ENCODE results near the gene TBC1D5. TPM values are rescaled to one million over a fixed set of nuclear protein-coding genes. Genes with fewer than 3 reads are reported as not detected.
A peak's percentile ranks its signal among the peaks of the same experiment; 100 is the strongest.
"Not testable (repeated sequence)": the region's sequence is repeated elsewhere in the genome, so short reads cannot be mapped to it uniquely, and the experiment has no call there.

The TBC1D5 gene
- total RNA-seq, 1 experiment from 2014 or later: 181 TPM

DNA sequence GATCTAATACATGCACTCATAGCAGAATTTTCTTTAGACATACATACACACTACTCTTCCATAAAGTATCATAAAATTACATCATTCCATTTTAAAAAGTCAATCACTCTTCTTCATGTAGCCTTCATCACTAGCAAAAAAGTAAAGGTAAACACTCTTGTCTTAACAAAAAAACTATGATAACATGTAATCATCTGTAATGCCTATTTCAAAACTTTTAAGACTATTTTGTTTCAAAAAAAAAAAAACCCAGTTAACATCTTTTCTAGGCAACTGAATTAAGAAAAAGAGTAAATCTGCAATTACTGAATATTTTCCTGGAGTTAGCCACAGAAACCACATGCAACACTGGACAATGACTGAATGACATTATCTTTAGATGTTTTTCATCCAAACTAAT is 4.8 kb downstream of the TBC1D5 start:
- H3K36me3 ChIP-seq (ENCODE audit: insufficient read depth, low read length): peaks cover 18% of the 10 kb centered on the region
- H3K4me1 ChIP-seq (ENCODE audit: low read length): peaks cover 41% of the 10 kb centered on the region

DNA sequence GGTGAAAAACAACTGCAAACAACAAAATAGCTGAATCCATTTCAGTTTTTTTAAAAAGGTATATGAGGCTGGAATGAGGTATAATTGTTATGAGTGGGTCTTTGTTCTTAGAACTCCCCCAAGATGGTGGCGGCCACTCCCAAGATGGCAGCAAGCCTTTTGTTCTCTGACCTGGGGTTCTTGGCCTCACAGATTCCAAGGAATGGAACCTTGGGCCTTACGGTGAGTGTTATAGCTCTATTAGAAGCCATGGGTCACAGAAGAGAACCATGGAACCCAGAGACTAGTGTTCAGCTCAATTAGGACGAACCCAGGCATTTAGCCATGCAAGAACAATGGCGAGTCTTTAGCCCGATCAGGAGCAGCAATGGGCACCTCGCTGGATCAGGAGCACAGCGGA is 7.1 kb downstream of the TBC1D5 start:
- not testable (repeated sequence) for H3K27ac ChIP-seq (ENCODE audit: low read length); H3K9me3 ChIP-seq (ENCODE audit: low read length); H4K20me1 ChIP-seq (ENCODE audit: insufficient read depth, low read depth, low read length); H3K9me2 ChIP-seq (replicated peaks; ENCODE audit: insufficient read depth, low read length); H3K27me3 ChIP-seq (ENCODE audit: low read length); H3K4me2 ChIP-seq (ENCODE audit: low read depth, low read length, poor library complexity, severe bottlenecking); H3K9ac ChIP-seq (ENCODE audit: low read length); H3K4me3 ChIP-seq (ENCODE audit: low read length); DNase-seq; H2AFZ ChIP-seq (ENCODE audit: low read length)
- Histone ChIP-seq H3K4me1 (ENCODE audit: low read length) (peaks cover 33% of the 10 kb centered on the region), H3K36me3 (ENCODE audit: insufficient read depth, low read length) (peaks cover 26% of the 10 kb centered on the region), H3K79me2 (ENCODE audit: low read length) (peaks cover 97% of the 10 kb centered on the region)

More for the DNA sequence above, 4.8 kb downstream of the TBC1D5 start:
- H3K4me2 ChIP-seq (ENCODE audit: low read depth, low read length, poor library complexity, severe bottlenecking): peak overlapping the region; percentile 91
- peak overlapping the region; percentile 83 for H3K4me3 ChIP-seq (ENCODE audit: low read length)
- H3K9me2 ChIP-seq (replicated peaks; ENCODE audit: insufficient read depth, low read length): no peaks in the 10 kb centered on the region
- DNase-seq: no peak
- peaks cover 93% of the 10 kb centered on the region for H3K79me2 ChIP-seq (ENCODE audit: low read length)
- H3K27me3 ChIP-seq (ENCODE audit: low read length): no peaks in the 10 kb centered on the region
- H3K9ac ChIP-seq (ENCODE audit: low read length): peak overlapping the region; percentile 89
- peak overlapping the region; percentile 88 for H3K27ac ChIP-seq (ENCODE audit: low read length)
- H3K9me3 ChIP-seq (ENCODE audit: low read length): no peaks in the 10 kb centered on the region
- no peak overlapping the region for H2AFZ ChIP-seq (ENCODE audit: low read length)
- H4K20me1 ChIP-seq (ENCODE audit: insufficient read depth, low read depth, low read length): no peaks in the 10 kb centered on the region

DNA sequence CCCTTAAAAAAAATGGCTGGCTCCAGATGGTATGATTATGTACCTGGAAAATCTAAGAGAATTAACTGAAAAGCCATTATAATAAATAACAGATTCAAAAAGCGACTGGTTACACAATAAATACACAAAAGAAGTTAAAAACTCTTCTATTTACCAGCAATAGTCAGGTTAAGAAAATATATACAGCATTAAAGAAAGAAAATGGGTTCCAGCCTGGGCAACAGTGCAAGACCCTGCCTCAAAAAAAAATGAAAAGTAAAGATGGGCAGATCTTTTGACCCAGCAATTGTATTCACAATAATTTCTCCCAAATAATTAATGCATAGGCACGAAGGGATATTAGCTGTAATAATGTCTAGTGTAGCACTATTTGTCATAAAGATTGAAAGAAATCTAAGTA is 8.7 kb downstream of the TBC1D5 start:
- no peaks in the 10 kb centered on the region for H3K9me3 ChIP-seq (ENCODE audit: low read length)
- H3K27me3 ChIP-seq (ENCODE audit: low read length): no peaks in the 10 kb centered on the region
- no peak overlapping the region for H3K4me2 ChIP-seq (ENCODE audit: low read depth, low read length, poor library complexity, severe bottlenecking)
- peaks cover 96% of the 10 kb centered on the region for H3K79me2 ChIP-seq (ENCODE audit: low read length)
- no peak overlapping the region for H3K9ac ChIP-seq (ENCODE audit: low read length)
- no peak for DNase-seq
- H3K4me1 ChIP-seq (ENCODE audit: low read length): peaks cover 19% of the 10 kb centered on the region
- H3K9me2 ChIP-seq (replicated peaks; ENCODE audit: insufficient read depth, low read length): no peaks in the 10 kb centered on the region
- H3K4me3 ChIP-seq (ENCODE audit: low read length): no peak overlapping the region
- H2AFZ ChIP-seq (ENCODE audit: low read length): no peak overlapping the region
- peaks cover 41% of the 10 kb centered on the region for H3K36me3 ChIP-seq (ENCODE audit: insufficient read depth, low read length)
- no peaks in the 10 kb centered on the region for H4K20me1 ChIP-seq (ENCODE audit: insufficient read depth, low read depth, low read length)
- H3K27ac ChIP-seq (ENCODE audit: low read length): no peak overlapping the region

DNA sequence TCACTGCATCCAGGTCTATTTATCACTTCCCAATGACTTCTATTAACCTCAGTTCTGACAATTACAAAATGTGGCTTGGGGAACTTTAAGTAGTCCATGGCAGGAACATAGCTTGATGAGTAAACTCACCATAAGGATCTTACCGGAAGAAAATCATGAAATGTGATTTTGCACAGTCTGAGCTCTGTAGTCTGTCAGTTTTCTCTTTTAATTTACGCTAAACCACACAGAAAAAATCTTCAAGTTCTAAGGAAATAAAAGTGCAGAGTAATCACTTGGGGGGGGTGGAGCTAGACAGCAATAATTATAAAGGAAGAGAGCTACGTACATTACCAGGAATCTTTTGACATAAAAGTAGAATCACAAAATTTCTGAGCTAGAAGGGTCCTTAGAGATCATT is 9.2 kb downstream of the TBC1D5 start:
- Histone ChIP-seq H3K4me3 (ENCODE audit: low read length) (no peak overlapping the region), H3K27me3 (ENCODE audit: low read length) (no peaks in the 10 kb centered on the region), H3K9me3 (ENCODE audit: low read length) (no peaks in the 10 kb centered on the region), H2AFZ (ENCODE audit: low read length) (no peak overlapping the region), H3K36me3 (ENCODE audit: insufficient read depth, low read length) (peaks cover 46% of the 10 kb centered on the region), H3K9me2 (replicated peaks; ENCODE audit: insufficient read depth, low read length) (no peaks in the 10 kb centered on the region), H3K79me2 (ENCODE audit: low read length) (peaks cover 95% of the 10 kb centered on the region), H4K20me1 (ENCODE audit: insufficient read depth, low read depth, low read length) (no peaks in the 10 kb centered on the region), H3K4me1 (ENCODE audit: low read length) (peaks cover 13% of the 10 kb centered on the region), H3K9ac (ENCODE audit: low read length) (no peak overlapping the region), H3K27ac (ENCODE audit: low read length) (no peak overlapping the region), H3K4me2 (ENCODE audit: low read depth, low read length, poor library complexity, severe bottlenecking) (no peak overlapping the region)
- DNase-seq: no peak

DNA sequence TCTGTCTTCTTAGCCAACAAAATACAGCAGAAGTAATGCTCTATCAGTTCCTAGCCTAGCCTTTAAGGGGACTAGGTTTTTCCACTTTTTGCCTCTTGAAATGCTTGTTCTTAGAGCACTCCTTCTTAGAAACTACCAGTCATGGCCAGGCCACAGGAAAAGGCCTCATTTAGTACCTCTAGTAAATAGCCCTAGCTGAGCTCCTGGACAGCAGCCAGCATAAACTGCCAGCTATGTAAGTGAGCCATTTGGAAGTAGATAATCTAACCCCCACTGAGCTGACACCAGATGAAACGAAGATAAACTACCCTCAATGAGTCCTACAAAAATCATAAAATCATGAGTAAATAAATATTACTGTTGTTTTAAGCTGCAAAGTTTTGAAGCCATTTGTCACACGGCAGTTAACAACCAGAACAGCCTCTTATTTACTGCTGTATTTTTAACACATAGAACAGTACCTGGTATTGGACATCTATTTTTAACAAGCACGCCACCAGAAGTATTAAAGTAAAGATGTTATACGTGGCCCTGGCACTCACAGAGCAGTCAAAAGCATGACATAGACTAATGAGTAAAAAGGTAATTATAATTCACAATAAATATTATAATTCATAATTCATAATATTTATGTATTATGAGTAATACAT is 12.0 kb downstream of the TBC1D5 start:
- no peaks in the 10 kb centered on the region for H4K20me1 ChIP-seq (ENCODE audit: insufficient read depth, low read depth, low read length)
- no peak overlapping the region for H2AFZ ChIP-seq (ENCODE audit: low read length)
- H3K9me2 ChIP-seq (replicated peaks; ENCODE audit: insufficient read depth, low read length): no peaks in the 10 kb centered on the region
- H3K4me1 ChIP-seq (ENCODE audit: low read length): no peaks in the 10 kb centered on the region
- peaks cover 63% of the 10 kb centered on the region for H3K36me3 ChIP-seq (ENCODE audit: insufficient read depth, low read length)
- H3K4me3 ChIP-seq (ENCODE audit: low read length): no peak overlapping the region
- no peak overlapping the region for H3K9ac ChIP-seq (ENCODE audit: low read length)
- no peak overlapping the region for H3K27ac ChIP-seq (ENCODE audit: low read length)
- DNase-seq: no peak
- no peaks in the 10 kb centered on the region for H3K9me3 ChIP-seq (ENCODE audit: low read length)
- H3K79me2 ChIP-seq (ENCODE audit: low read length): peaks cover 95% of the 10 kb centered on the region
- no peaks in the 10 kb centered on the region for H3K27me3 ChIP-seq (ENCODE audit: low read length)
- H3K4me2 ChIP-seq (ENCODE audit: low read depth, low read length, poor library complexity, severe bottlenecking): no peak overlapping the region

DNA sequence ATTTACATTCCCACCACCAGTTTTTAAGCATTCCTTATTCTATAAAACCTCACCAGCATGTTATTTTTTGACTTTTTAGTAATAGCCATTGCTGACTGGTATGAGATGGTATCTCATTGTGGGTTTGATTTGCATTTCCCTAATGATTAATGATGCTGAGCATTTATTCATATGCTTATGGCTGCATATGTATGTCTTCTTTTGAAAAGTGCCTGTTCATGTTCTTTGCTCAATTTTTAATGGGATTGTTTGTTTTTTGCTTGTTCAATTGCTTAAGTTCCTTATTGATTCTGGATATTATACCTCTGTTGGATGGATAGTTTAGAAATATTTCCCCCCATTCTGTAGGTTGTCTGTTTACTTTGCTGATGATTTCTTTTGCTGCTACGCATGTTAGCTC is 16.1 kb downstream of the TBC1D5 start:
- H3K9me2 ChIP-seq (replicated peaks; ENCODE audit: insufficient read depth, low read length): no peaks in the 10 kb centered on the region
- DNase-seq: no peak
- no peaks in the 10 kb centered on the region for H3K4me1 ChIP-seq (ENCODE audit: low read length)
- no peak overlapping the region for H3K4me3 ChIP-seq (ENCODE audit: low read length)
- no peaks in the 10 kb centered on the region for H3K9me3 ChIP-seq (ENCODE audit: low read length)
- no peak overlapping the region for H3K4me2 ChIP-seq (ENCODE audit: low read depth, low read length, poor library complexity, severe bottlenecking)
- H3K36me3 ChIP-seq (ENCODE audit: insufficient read depth, low read length): peaks cover 52% of the 10 kb centered on the region
- H2AFZ ChIP-seq (ENCODE audit: low read length): no peak overlapping the region
- no peak overlapping the region for H3K9ac ChIP-seq (ENCODE audit: low read length)
- peaks cover 96% of the 10 kb centered on the region for H3K79me2 ChIP-seq (ENCODE audit: low read length)
- no peaks in the 10 kb centered on the region for H4K20me1 ChIP-seq (ENCODE audit: insufficient read depth, low read depth, low read length)
- H3K27me3 ChIP-seq (ENCODE audit: low read length): no peaks in the 10 kb centered on the region
- no peak overlapping the region for H3K27ac ChIP-seq (ENCODE audit: low read length)

DNA sequence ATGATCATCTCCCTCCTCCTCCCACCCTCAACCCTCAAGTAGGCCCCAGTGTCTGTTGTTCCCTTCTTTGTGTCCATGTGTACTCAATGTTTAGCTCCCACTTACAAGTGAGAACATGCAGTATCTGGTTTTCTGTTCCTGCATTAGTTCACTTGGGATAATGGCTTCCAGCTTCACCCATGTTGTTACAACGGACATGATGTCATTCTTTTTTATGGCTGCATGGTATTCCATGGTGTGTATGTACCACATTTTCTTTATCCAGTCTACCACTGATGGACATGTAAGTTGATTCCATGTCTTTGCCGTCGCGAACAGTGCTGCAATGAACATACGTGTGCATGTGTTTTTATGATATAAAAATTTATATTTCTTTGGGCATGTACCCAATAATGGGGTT is 16.6 kb downstream of the TBC1D5 start:
- not testable (repeated sequence) for H2AFZ ChIP-seq (ENCODE audit: low read length); DNase-seq; H3K4me1 ChIP-seq (ENCODE audit: low read length); H4K20me1 ChIP-seq (ENCODE audit: insufficient read depth, low read depth, low read length); H3K4me3 ChIP-seq (ENCODE audit: low read length); H3K9me3 ChIP-seq (ENCODE audit: low read length); H3K4me2 ChIP-seq (ENCODE audit: low read depth, low read length, poor library complexity, severe bottlenecking); H3K27me3 ChIP-seq (ENCODE audit: low read length); H3K27ac ChIP-seq (ENCODE audit: low read length); H3K9me2 ChIP-seq (replicated peaks; ENCODE audit: insufficient read depth, low read length); H3K9ac ChIP-seq (ENCODE audit: low read length)
- peaks cover 52% of the 10 kb centered on the region for H3K36me3 ChIP-seq (ENCODE audit: insufficient read depth, low read length)
- peaks cover 96% of the 10 kb centered on the region for H3K79me2 ChIP-seq (ENCODE audit: low read length)

DNA sequence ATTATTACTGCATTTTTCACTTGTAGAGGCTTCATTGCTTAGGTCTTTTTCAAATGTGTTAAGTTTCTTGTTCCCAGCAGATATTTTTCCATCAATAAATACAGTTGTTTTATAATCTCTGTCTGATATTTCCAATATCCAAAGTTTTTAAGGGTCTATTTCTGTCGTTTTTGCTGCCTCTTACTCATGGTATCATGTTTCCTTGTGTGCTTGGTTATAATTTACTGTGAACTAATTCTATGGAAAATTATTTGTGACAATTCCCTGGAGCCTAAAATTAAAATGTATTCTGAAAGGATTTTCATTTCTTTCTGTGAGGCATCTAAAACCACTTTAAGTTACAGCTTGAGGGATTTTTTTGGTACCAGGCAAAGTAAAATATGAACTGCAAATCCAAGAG is 17.5 kb downstream of the TBC1D5 start:
- Histone ChIP-seq H3K36me3 (ENCODE audit: insufficient read depth, low read length) (peaks cover 48% of the 10 kb centered on the region), H3K4me1 (ENCODE audit: low read length) (no peaks in the 10 kb centered on the region), H2AFZ (ENCODE audit: low read length) (no peak overlapping the region), H3K27me3 (ENCODE audit: low read length) (no peaks in the 10 kb centered on the region), H3K9ac (ENCODE audit: low read length) (no peak overlapping the region), H3K4me2 (ENCODE audit: low read depth, low read length, poor library complexity, severe bottlenecking) (no peak overlapping the region), H3K4me3 (ENCODE audit: low read length) (no peak overlapping the region), H3K79me2 (ENCODE audit: low read length) (peaks cover 97% of the 10 kb centered on the region), H3K27ac (ENCODE audit: low read length) (no peak overlapping the region), H4K20me1 (ENCODE audit: insufficient read depth, low read depth, low read length) (no peaks in the 10 kb centered on the region), H3K9me3 (ENCODE audit: low read length) (no peaks in the 10 kb centered on the region), H3K9me2 (replicated peaks; ENCODE audit: insufficient read depth, low read length) (no peaks in the 10 kb centered on the region)
- DNase-seq: no peak
